IMR-90 (cell line): ENCODE measurements around the gene EPB41L5. TPM values are rescaled to one million over a fixed set of nuclear protein-coding genes. Genes with fewer than 3 reads are reported as not detected.

Source experiments
- ATAC-seq: fragments of 200-7000 bp; cut with Tn5 transposase; 2 replicates; pipeline ENCODE4 v1.9.1; 2020; ENCODE audit warnings: low read depth, mild to moderate bottlenecking, moderate library complexity
- BruUV-seq: library from RNA; stranded (reverse); fragments of 400-500 nt; replicated peaks from 2 replicates; lab custom pipeline; 2021; lab: Mats Ljungman, UMichigan
- CTCF ChIA-PET: fragments of 300-600 bp; formaldehyde crosslinking; extraction: SDS; loops from one replicate; lab custom pipeline; 2021; ENCODE audit warnings: antibody characterized with exemption; lab: Yijun Ruan, JAX
- POLR2A ChIA-PET: fragments of 300-600 bp; sonication (Branson Sonifier 250); formaldehyde crosslinking; loops from one replicate; lab custom pipeline; 2022; ENCODE audit warnings: antibody characterized with exemption; ENCODE audit not compliant: unreplicated experiment; lab: Charles Lee
- DNase-seq: peaks from one replicate; pipeline ENCODE4 v3.0.0; 2013
- H2AFZ ChIP-seq: replicated peaks from 2 replicates; pipeline ENCODE3; 2013; ENCODE audit warnings: low read length, mild to moderate bottlenecking; ENCODE audit not compliant: poor library complexity
- H2AK5ac ChIP-seq: 2 replicates; pipeline ENCODE4 v1.6.1; 2013; ENCODE audit warnings: low read depth, low read length, inconsistent platforms
- H2AK9ac ChIP-seq: replicated peaks from 2 replicates; pipeline ENCODE3; 2013; ENCODE audit warnings: mild to moderate bottlenecking, low read depth, low read length, moderate library complexity; ENCODE audit not compliant: poor library complexity
- H2BK120ac ChIP-seq: 2 replicates; pipeline ENCODE4 v1.6.1; 2013; ENCODE audit warnings: low read depth, low read length, inconsistent platforms
- H2BK15ac ChIP-seq: 3 replicates; pipeline ENCODE4 v1.6.1; 2013; ENCODE audit warnings: low read depth, low read length, inconsistent platforms
- H2BK20ac ChIP-seq: 2 replicates; pipeline ENCODE4 v1.6.1; 2013; ENCODE audit warnings: low read depth, mild to moderate bottlenecking, inconsistent platforms, low read length, moderate library complexity
- H2BK5ac ChIP-seq: 2 replicates; pipeline ENCODE4 v1.6.1; 2013; ENCODE audit warnings: mild to moderate bottlenecking, low read depth, low read length, inconsistent platforms; ENCODE audit not compliant: poor library complexity, severe bottlenecking
- H3K14ac ChIP-seq: replicated peaks from 2 replicates; pipeline ENCODE4 v1.6.1; 2013; ENCODE audit warnings: low read depth, low read length, inconsistent platforms
- H3K18ac ChIP-seq: 2 replicates; pipeline ENCODE4 v1.6.1; 2013; ENCODE audit warnings: low read depth, low read length, control low read depth
- H3K23ac ChIP-seq: 2 replicates; pipeline ENCODE4 v1.6.1; 2013; ENCODE audit warnings: low read depth, low read length, inconsistent platforms
- H3K27ac ChIP-seq: 2 replicates; pipeline ENCODE4 v1.5.1; 2013; ENCODE audit warnings: mild to moderate bottlenecking, control low read depth, low read length; ENCODE audit not compliant: insufficient read depth
- H3K27me3 ChIP-seq: 2 replicates; pipeline ENCODE4 v1.6.1; 2013; ENCODE audit warnings: low read length; ENCODE audit not compliant: control insufficient read depth, insufficient read depth
- H3K36me3 ChIP-seq: 2 replicates; pipeline ENCODE4 v1.6.1; 2013; ENCODE audit warnings: low read length, mixed read lengths; ENCODE audit not compliant: control insufficient read depth, insufficient read depth
- H3K4ac ChIP-seq: 2 replicates; pipeline ENCODE4 v1.6.1; 2013; ENCODE audit warnings: low read depth, low read length, inconsistent platforms
- H3K4me1 ChIP-seq: 2 replicates; pipeline ENCODE4 v1.6.1; 2013; ENCODE audit warnings: low read length, mixed read lengths; ENCODE audit not compliant: control insufficient read depth, insufficient read depth
- H3K4me2 ChIP-seq: 2 replicates; pipeline ENCODE4 v1.6.1; 2013; ENCODE audit warnings: low read depth, mild to moderate bottlenecking, control low read depth, low read length, moderate library complexity
- H3K4me3 ChIP-seq: 2 replicates; pipeline ENCODE4 v1.5.1; 2013; ENCODE audit warnings: low read depth, mild to moderate bottlenecking, control low read depth, low read length, moderate library complexity; ENCODE audit not compliant: insufficient read depth
- H3K56ac ChIP-seq: 2 replicates; pipeline ENCODE4 v1.6.1; 2013; ENCODE audit warnings: low read length, inconsistent platforms; ENCODE audit not compliant: insufficient read depth; ENCODE audit errors: extremely low read depth
- H3K79me1 ChIP-seq, 2 experiments: 2 replicates each; pipeline ENCODE4 v1.6.1; 2013; ENCODE audit warnings: low read length in 2 of 2, inconsistent platforms in 1 of 2, low read depth in 1 of 2
- H3K9ac ChIP-seq: 2 replicates; pipeline ENCODE4 v1.6.1; 2013; ENCODE audit warnings: low read depth, low read length, control low read depth
- H3K9me1 ChIP-seq: 2 replicates; pipeline ENCODE4 v1.6.1; 2013; ENCODE audit warnings: low read length, inconsistent platforms; ENCODE audit not compliant: insufficient read depth
- H3K9me3 ChIP-seq: 2 replicates; pipeline ENCODE4 v1.6.1; 2013; ENCODE audit warnings: low read length; ENCODE audit not compliant: control insufficient read depth, insufficient read depth
- H4K20me1 ChIP-seq: 2 replicates; pipeline ENCODE4 v1.6.1; 2013; ENCODE audit warnings: low read length, inconsistent platforms; ENCODE audit not compliant: insufficient read depth
- H4K5ac ChIP-seq: 2 replicates; pipeline ENCODE4 v1.6.1; 2013; ENCODE audit warnings: mild to moderate bottlenecking, low read depth, low read length, control low read depth
- H4K8ac ChIP-seq, 2 experiments: 2 replicates each; pipeline ENCODE4 v1.6.1; 2013; ENCODE audit warnings: low read depth in 2 of 2, low read length in 2 of 2, control low read depth in 1 of 2, inconsistent platforms in 1 of 2
- H4K91ac ChIP-seq: 2 replicates; pipeline ENCODE4 v1.6.1; 2013; ENCODE audit warnings: low read depth, low read length, inconsistent platforms; ENCODE audit not compliant: insufficient read depth
- CEBPB ChIP-seq: IDR thresholded peaks from 2 replicates; pipeline ENCODE4 v1.6.1; 2012; ENCODE audit warnings: low read depth, low read length, improper control_type of control experiment
- CHD1 ChIP-seq: IDR thresholded peaks from 2 replicates; pipeline ENCODE4 v1.6.1; 2012; ENCODE audit warnings: low read depth, low read length, improper control_type of control experiment
- ELK1 ChIP-seq: fragments of 150-350 bp; IDR thresholded peaks from 2 replicates; pipeline ENCODE4 v1.6.1; 2016; ENCODE audit warnings: low read depth, mild to moderate bottlenecking, low read length, moderate library complexity, borderline replicate concordance
- FOS ChIP-seq: fragments of 150-350 bp; IDR thresholded peaks from 2 replicates; pipeline ENCODE4 v1.6.1; 2016; ENCODE audit warnings: low read depth, low read length
- MXI1 ChIP-seq: IDR thresholded peaks from 2 replicates; pipeline ENCODE4 v1.6.1; 2012; ENCODE audit warnings: low read depth, mild to moderate bottlenecking, low read length, moderate library complexity, borderline replicate concordance
- NFE2L2 ChIP-seq: fragments of 150-350 bp; IDR thresholded peaks from 2 replicates; pipeline ENCODE4 v1.6.1; 2016; ENCODE audit warnings: low read depth, mild to moderate bottlenecking, low read length
- RAD21 ChIP-seq: IDR thresholded peaks from 2 replicates; pipeline ENCODE4 v1.6.1; 2012; ENCODE audit warnings: low read length, improper control_type of control experiment
- USF2 ChIP-seq: fragments of 150-350 bp; IDR thresholded peaks from 2 replicates; pipeline ENCODE4 v1.6.1; 2017; ENCODE audit warnings: mild to moderate bottlenecking, antibody characterized with exemption, low read length, low read depth
- WGBS, 2 experiments: methylation state at CpG; one replicate each; pipeline versions ENCODE4 v1.1.5 to v1.1.7; 2013; ENCODE audit warnings: missing lambda C conversion rate in 2 of 2; ENCODE audit not compliant: insufficient read length in 1 of 2; ENCODE audit errors: extremely low coverage in 2 of 2; 5-methylcytosine and 5-hydroxymethylcytosine counted together
- dilution Hi-C: fragments of 300-500 bp; cut with HindIII; formaldehyde crosslinking; loops from one replicate; pipeline ENCODE4 v1.14.3; 2018; ENCODE audit warnings: low sequenced_read_pairs; ENCODE audit not compliant: unreplicated experiment
- in situ Hi-C: fragments of 300-500 bp; cut with MboI; formaldehyde crosslinking; loops from 3 replicates; pipeline ENCODE4 v1.14.3; 2019; ENCODE audit warnings: low sequenced_read_pairs, inconsistent platforms, mixed read lengths
- intact Hi-C: fragments of 100-400 bp; cut with micrococcal nuclease; formaldehyde crosslinking; loops from 2 replicates; pipeline ENCODE4 v1.10.0; 2022
- polyA plus RNA-seq, 3 experiments: library from polyadenylated mRNA; depleted of rRNA; stranded (reverse); fragments of >200 nt; gene quantifications; 2 replicates each; pipeline ENCODE4 v1.2.3, GENCODE V29; 2012; ENCODE audit warnings: low replicate concordance in 1 of 3
- total RNA-seq: library from RNA; depleted of rRNA; stranded (reverse); fragments of >200 nt; gene quantifications from 2 replicates; pipeline ENCODE4 v1.2.3, GENCODE V29; 2012

Gene EPB41L5
- total and polyA plus RNA-seq, 2 of the 4 experiments (the other 2 are of a cell fraction), result 5.1 to 10.6 TPM

GRCh38 chr2:120218181-120218580, 205.3 kb downstream of the EPB41L5 start:
- dilution Hi-C loops, result no loop called here
- CTCF ChIA-PET, result interaction anchor here (0.9 kb wide), 1 partner anchor 43 kb away, joined by 3 read pairs; no protein-coding TSS in a partner anchor

More at GRCh38 chr2:120218181-120218580, 205.3 kb downstream of the EPB41L5 start:
- H2BK5ac ChIP-seq, result no peak overlapping the region
- in situ Hi-C loops, result no loop called here
- no peak overlapping the region for H4K8ac ChIP-seq
- no peak overlapping the region for H2AK9ac ChIP-seq
- no peak overlapping the region for H4K5ac ChIP-seq
- peaks cover 7% of the 10 kb centered on the region for H3K9me3 ChIP-seq
- no TSS peak for BruUV-seq
- no peak overlapping the region for H2BK120ac ChIP-seq
- POLR2A ChIA-PET, result no interaction called here
- H3K9ac ChIP-seq, result no peak overlapping the region
- DNase-seq (no peak), ATAC-seq (no peak)
- no peak overlapping the region for H3K4ac ChIP-seq
- peaks cover 10% of the 10 kb centered on the region for H3K4me1 ChIP-seq
- H3K27ac ChIP-seq, result no peak overlapping the region
- H3K23ac ChIP-seq, result no peak overlapping the region
- H3K79me1 ChIP-seq, result peaks cover 27 to 32% of the 10 kb centered on the region in 2 experiments
- H3K27me3 ChIP-seq, result no peaks in the 10 kb centered on the region
- H3K4me2 ChIP-seq, result no peak overlapping the region
- H3K56ac ChIP-seq, result no peak overlapping the region
- WGBS, 2 experiments, result 100% methylated on average over 3 of the region's 5 CpGs; no CpG with 5 or more reads in 1 of the 2 experiments
- peaks cover 7% of the 10 kb centered on the region; the same call in 1 of the 2 replicates for H3K36me3 ChIP-seq
- peaks cover 8% of the 10 kb centered on the region; the same call in 1 of the 2 replicates for H3K9me1 ChIP-seq
- H3K18ac ChIP-seq, result no peak overlapping the region
- H2BK15ac ChIP-seq, result no peak overlapping the region
- TF ChIP-seq NFE2L2 (no peak), ELK1 (no peak), RAD21 (no peak), CHD1 (no peak), CEBPB (no peak), USF2 (no peak), FOS (no peak), MXI1 (no peak)
- H3K4me3 ChIP-seq, result no peak overlapping the region
- intact Hi-C loops, result no loop called here
- no peak overlapping the region for H2AK5ac ChIP-seq
- H2AFZ ChIP-seq, result no peak overlapping the region
- H3K14ac ChIP-seq, result no peak overlapping the region
- no peak overlapping the region for H4K91ac ChIP-seq
- no peak overlapping the region for H2BK20ac ChIP-seq
- no peaks in the 10 kb centered on the region for H4K20me1 ChIP-seq
